Stimulated activated CD4-positive, alpha-beta T cell treated with anti-CD3 and anti-CD28 coated beads, Interleukin-4, amount 100 ng/mL, for 48 hours (primary cell): ENCODE results near the gene TMEM174.

ENCODE experiments used
- DNase-seq, 2 donors: peaks; one replicate each; pipeline ENCODE4 v3.0.0-alpha.2; 2020; ENCODE audit warnings: low read depth in 2 of 2

The TMEM174 gene

DNA sequence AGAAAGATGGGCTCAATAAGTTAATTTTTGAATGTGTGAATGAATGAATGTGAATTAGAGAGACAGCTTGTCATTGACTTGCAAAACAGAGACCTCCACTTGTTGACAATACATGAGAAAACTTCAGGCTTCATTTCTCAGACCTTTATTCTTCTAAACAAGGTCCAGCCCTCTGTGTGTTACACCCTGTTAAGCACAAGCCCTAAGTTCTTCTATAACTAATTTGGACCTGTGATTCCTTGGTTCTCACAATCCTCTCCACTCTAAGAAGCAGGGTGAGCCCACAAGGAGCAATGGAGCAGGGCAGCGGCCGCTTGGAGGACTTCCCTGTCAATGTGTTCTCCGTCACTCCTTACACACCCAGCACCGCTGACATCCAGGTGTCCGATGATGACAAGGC, at the start of gene TMEM174:
Gene TMEM174 (plus strand): TSS at position 243 of the 400 bp plus-strand sequence. CDS start 51 bp downstream, at position 294.
- no peak for DNase-seq

GRCh38 chr5:73125289-73125688, 47.7 kb upstream of the TMEM174 start:
- DNase-seq = no peak

GRCh38 chr5:73126381-73126780, 46.6 kb upstream of the TMEM174 start:
- DNase-seq = no peak

- DNase-seq = no peak
These were observed 46.0 kb upstream of the TMEM174 start for GRCh38 chr5:73126957-73127356.

GRCh38 chr5:73129143-73129542, 43.9 kb upstream of the TMEM174 start:
- no peak for DNase-seq

DNA sequence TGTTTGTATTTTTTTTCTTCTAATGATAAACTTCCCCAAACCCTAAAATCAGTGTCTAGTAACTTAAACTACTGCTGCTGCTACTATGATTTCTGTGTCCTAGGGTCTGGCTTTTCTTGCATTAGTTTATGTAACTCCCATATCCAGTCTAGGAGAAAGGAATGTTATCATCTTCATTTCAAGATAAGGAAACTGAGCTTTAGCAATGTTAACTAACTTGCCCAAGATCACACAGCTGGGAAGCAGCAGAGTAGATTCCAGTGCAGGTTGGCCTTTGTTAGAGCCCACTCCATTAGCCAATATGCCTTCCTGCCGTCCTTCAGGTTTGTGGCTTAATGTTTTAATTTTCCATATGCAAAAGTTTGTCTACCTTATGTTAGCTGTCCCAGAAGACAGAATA, 42.2 kb upstream of the TMEM174 start:
- DNase-seq = no peak

DNA sequence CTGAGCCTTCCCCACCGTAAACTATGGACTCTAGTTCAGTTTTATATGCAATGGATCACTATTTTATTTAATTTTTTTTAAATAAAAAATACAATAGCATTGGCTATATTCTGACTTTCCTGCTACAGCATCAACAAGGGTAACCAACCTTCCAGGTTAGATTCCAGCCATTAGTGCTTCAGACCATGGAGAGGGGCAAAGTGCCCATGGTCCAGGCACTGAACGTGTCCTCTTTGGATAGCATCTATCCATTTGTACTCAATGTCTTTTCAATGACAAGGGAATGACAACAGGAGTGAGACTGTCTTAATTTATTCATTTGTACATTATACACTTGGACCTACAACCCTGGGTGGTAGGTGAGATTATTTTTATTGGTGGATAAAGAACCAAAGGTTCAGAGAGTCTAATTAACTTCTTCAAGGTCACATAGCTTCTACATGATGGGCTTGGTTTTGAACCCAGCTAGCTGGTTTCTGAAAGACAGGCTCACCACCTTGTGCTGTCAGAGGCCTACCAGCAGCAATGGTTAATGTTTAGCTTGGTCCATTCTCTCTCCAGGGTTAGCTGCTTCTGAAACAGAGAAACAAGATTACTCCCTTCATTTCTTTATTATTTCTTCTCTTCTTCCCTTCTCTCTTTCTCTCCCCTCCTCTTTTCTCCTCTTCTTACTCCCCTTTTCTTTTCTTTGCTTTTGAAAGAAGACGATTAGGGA, 41.1 kb upstream of the TMEM174 start:
- no peak for DNase-seq

DNA sequence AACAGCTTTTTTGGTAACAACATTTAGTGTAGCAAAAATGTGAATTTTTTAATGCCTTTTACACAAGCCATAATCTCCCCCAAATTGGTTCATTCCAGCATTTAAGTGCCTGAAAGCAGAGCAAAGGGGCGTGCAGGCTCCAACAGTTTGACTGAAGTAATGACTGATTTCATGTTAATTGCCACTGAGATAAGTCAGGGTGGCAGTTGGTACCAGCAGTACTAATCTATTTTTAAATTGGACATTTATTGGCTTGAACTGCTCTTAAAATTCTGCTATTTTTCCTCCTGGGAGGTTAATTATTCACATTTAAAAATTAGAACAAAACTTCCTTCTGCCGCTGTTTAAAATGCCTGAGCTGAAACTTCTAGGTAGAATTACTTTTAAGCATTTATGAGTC, 40.2 kb upstream of the TMEM174 start:
- DNase-seq = no peak

GRCh38 chr5:73135021-73135420, 38.0 kb upstream of the TMEM174 start:
- DNase-seq = no peak

GRCh38 chr5:73135429-73136054, 37.5 kb upstream of the TMEM174 start:
- DNase-seq = no peak

DNA sequence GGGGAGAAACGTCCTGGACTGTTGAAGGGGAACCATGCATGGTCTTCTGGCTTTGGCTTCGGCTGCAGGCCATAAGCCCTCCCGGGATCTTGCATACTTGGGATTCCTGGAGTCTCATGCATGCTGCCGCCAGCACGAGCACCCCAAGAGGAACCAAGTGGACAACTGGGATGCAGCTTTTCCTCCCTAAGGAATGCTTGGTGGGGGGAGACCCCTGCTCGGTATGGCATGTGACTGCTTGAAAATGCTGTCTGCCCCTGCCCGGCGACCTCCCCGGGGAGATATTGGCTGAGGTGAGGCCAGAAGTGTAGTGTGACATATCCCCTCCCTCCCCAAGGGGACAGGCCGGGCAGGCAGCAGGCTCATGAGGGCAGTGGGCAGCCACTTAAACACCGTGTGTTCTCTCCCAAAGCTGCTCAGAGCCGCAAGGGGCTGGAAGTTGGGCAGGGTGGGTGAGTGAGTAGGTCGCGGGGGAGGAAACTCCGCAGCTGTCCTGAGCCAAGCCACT, 36.9 kb upstream of the TMEM174 start:
- no peak for DNase-seq

DNA sequence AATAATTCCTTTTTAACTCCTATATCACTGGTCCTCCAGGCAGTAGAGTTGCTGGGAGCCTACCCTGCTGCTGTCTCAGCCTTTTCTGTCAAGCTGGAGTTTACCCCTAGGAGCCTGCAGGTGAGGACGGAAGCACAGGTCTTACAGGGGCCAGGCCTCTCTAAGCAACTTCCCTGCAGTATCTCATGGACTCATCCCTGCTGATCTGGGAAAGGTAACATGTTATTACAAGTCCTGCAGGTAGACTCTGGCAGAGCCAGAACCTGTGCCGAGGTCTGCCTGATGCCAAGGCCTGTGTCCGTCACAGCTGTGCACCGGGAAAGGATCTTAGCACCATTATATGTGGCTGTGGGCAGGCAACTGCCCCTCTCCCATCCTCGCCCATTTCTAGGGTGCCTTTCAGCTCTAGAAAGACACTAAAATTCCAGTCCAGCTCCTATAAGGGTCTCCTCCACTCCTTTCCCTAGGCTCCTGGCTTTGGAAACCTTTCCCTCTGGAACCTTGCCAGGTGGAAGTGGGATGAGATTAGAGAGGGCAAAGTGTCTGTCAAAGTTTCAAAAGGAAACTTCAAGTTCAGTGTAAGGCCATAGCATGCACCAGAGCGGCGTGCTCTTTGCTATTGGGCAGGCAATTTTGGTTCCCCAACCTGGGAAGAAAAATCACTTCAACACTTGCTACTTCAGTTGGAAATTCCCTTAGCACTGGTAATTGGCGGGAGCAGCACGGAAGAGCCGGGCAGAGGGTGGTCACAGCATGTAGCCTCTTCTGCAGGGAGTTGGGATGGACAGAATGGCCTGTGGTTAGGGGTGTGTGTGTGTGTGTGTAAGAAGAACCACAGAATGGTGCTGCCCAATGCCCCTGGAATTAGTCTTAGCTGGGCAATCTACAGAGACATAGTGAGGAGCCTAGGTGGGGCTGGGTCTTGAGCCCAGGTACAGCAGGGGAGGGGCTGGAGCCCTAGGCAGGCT, 35.1 kb upstream of the TMEM174 start:
- DNase-seq = no peak

DNA sequence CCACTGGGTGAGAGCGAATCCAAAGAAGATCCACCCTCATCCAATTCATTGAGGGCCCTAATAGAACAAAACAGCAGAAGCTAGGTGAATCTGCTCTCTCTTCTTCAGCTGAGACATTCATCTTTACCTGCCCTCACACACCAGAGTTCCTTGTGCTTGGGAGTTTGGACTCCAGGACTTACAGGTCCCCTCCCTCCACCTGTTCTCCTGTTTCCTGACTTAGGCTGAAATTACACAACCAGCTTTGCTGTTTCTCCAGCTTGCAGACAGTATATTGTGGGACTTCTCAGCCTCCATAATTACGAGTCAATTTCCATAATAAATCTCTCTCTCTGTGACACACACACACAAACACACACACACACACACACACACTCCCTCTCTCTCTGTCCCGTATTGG, 33.5 kb upstream of the TMEM174 start:
- no peak for DNase-seq

DNA sequence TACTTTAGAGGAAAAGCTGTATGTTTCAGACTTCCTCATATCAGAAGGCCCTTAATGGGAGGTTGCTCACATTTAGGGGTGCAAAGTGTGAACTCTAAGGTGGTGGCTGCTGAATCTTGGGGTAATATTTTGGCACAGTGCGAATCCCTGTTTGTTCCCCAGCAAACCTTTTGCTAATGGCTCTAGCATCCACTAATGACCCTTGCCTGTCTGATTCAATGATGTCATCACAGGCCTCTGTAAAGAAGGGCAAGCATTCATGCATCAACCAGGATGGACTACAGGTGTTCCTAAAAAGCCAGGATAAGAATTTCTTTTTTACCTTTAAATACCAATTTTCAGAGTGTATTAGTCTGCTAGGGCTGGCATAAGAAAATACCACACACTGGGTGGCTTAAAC, 32.2 kb upstream of the TMEM174 start:
- no peak for DNase-seq

DNA sequence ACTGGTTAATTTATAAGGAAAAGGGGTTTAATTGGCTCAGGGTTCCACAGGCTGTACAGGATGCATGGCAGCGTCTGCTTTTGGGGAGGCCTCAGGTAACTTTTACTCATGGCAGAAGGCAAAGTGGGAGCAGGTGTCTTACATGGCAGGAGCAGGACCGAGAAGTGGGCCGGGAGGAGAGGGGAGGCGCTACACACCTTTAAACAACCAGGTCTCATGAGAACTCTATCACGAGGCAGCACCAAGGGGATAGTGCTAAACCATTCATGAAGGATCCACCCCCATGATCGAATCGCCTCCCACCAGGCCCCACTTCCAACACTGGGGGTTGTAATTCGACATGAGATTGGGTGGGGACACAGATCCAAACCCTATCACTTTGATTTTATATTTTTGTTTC, 31.0 kb upstream of the TMEM174 start:
- DNase-seq = no peak

DNA sequence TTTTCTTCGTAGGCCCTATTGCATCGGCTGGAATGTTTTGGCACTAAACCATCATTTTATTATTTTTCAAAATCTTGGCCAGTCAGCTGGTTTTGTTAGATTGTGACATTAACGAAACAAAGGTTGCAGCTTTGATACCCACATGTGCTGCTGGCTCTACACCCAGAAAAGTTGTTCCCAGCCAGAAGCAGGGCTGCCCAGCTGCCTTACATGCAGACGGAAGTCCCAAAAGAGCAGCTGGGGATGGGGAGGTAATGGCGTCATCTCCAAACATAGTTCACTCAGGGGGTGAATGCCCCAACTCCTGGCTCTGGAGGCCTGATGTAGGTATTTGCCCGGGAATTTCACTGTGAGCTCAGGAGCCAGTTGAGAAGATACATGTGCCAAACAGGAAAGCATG, 29.3 kb upstream of the TMEM174 start:
- no peak for DNase-seq

GRCh38 chr5:73149540-73149939, 23.5 kb upstream of the TMEM174 start:
- DNase-seq = no peak

- no peak for DNase-seq
These were observed 22.1 kb upstream of the TMEM174 start for GRCh38 chr5:73150876-73151275.

DNA sequence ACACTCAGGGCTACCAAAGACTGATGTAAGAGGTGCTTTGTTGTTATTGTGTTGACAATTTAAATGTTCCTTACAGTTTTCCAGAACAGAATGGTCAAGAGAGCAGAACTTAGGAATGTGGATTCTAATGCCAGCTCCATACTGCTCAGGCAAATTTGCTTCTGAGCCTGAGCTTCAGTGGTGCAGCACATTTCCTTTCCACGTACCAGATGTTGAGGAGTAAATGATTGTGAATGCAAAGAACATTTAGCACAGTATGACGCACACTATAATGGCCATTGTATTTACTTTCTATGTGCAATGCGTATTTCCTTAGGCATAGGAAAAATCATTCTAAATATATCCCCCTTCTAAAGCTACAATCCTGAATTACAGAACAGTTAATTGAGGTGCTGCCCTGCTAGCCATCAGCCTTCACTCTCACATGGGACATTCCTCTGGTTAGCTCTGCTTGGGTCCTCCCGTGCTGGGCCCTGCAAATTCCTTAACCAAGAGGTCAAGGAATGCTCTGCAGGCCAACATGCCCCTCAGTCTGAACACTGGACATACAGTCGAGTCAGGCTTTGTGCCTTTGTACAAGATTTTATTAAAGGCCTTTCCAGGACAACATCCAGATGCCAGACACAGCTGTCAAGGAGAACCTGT, 21.1 kb upstream of the TMEM174 start:
- no peak for DNase-seq

- no peak for DNase-seq
These were observed 20.3 kb upstream of the TMEM174 start for GRCh38 chr5:73152411-73153388.

- DNase-seq = no peak
These were observed 19.5 kb upstream of the TMEM174 start for GRCh38 chr5:73153513-73153912.
